Measurements from ENCODE around the gene PPIH.

- no peak for TF ChIP-seq EGR1 (IDR thresholded peaks at IDR 0.05)
- TF ChIP-seq TEAD4 (IDR thresholded peaks at IDR 0.05) = no peak
These were observed 16.5 kb downstream of the PPIH start for GRCh38 chr1:42674682-42675081.

Measured in Ishikawa (cell line).